Vagina (tissue), 2 donors: Measurements from ENCODE around the gene COQ2.

ENCODE experiments used
- POLR2AphosphoS5 ChIP-seq, 2 donors: sonication (generic); formaldehyde crosslinking; IDR thresholded peaks; one replicate each; pipeline ENCODE4 v1.9.0; 2017; ENCODE audit warnings: antibody characterized with exemption in 2 of 2, mild to moderate bottlenecking in 2 of 2, low read depth in 1 of 2; ENCODE audit not compliant: insufficient read depth in 1 of 2
- TF ChIP-seq, protein P1 (sequence below), 3 experiments: fragments of 450-650 bp in 2 of 3; fragments of 200-600 bp in 1 of 3; sonication (generic) in 1 of 3; IDR thresholded peaks; one replicate each; pipeline ENCODE4 v1.5.1; 2017 to 2019; ENCODE audit warnings: antibody characterized with exemption in 3 of 3, mild to moderate bottlenecking in 2 of 3, moderate library complexity in 2 of 3

DNA sequence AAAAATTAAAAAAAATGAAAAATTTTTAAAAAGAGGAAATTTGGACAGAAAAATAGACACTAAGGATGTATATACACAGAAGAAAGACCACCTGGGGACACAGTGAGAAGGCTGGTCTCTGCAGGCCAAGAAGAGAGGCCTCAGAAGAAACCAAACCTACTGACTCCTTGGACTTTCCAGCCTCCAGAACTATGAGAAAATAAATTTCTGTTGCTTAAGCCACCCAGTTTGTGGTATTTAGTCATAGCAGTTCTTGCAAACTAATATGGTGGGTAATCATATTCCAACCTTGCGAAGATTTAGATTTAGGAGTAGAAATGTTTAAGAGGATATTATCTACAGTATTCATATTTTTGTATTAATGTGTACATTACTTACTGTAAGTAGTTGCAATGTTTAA lies 56.4 kb downstream of the COQ2 start:
- TF ChIP-seq, protein P1, sequence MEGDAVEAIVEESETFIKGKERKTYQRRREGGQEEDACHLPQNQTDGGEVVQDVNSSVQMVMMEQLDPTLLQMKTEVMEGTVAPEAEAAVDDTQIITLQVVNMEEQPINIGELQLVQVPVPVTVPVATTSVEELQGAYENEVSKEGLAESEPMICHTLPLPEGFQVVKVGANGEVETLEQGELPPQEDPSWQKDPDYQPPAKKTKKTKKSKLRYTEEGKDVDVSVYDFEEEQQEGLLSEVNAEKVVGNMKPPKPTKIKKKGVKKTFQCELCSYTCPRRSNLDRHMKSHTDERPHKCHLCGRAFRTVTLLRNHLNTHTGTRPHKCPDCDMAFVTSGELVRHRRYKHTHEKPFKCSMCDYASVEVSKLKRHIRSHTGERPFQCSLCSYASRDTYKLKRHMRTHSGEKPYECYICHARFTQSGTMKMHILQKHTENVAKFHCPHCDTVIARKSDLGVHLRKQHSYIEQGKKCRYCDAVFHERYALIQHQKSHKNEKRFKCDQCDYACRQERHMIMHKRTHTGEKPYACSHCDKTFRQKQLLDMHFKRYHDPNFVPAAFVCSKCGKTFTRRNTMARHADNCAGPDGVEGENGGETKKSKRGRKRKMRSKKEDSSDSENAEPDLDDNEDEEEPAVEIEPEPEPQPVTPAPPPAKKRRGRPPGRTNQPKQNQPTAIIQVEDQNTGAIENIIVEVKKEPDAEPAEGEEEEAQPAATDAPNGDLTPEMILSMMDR (IDR thresholded peaks at IDR 0.05) = no peak
- no peak for TF ChIP-seq POLR2AphosphoS5 (IDR thresholded peaks at IDR 0.05; ENCODE audit: insufficient read depth in 1 of 2, low read depth in 1 of 2)
